NCI-H1048 (cell line): Measurements from ENCODE around the gene KLHL12.
"Not testable (repeated sequence)": the region's sequence is repeated elsewhere in the genome, so short reads cannot be mapped to it uniquely, and the experiment has no call there.

ENCODE experiments used
- DNase-seq: peaks from one replicate; lab custom pipeline; 2025; lab: John Stamatoyannopoulos, UW

KLHL12 gene

GRCh38 chr1:202951437-202951836 is 24.4 kb upstream of the KLHL12 start:
- DNase-seq = no peak

- DNase-seq = no peak
Measured at GRCh38 chr1:202945483-202945882, 18.4 kb upstream of the KLHL12 start.

GRCh38 chr1:202944438-202944921 is 17.4 kb upstream of the KLHL12 start:
- no peak for DNase-seq

- DNase-seq = no peak
Measured at GRCh38 chr1:202942426-202942825, 15.4 kb upstream of the KLHL12 start.

GRCh38 chr1:202941372-202941771 is 14.3 kb upstream of the KLHL12 start:
- DNase-seq = no peak

- DNase-seq = no peak
Measured at GRCh38 chr1:202940561-202940960, 13.5 kb upstream of the KLHL12 start.

GRCh38 chr1:202938287-202938925 is 11.4 kb upstream of the KLHL12 start:
- no peak for DNase-seq

- not testable (repeated sequence) for DNase-seq
Measured at GRCh38 chr1:202936409-202936808, 9.4 kb upstream of the KLHL12 start.

GRCh38 chr1:202935844-202936243 is 8.8 kb upstream of the KLHL12 start:
- DNase-seq = no peak

GRCh38 chr1:202934755-202935154 is 7.7 kb upstream of the KLHL12 start:
- DNase-seq = no peak

- DNase-seq = no peak
Measured at GRCh38 chr1:202932476-202932875, 5.4 kb upstream of the KLHL12 start.

- DNase-seq = no peak
Measured at GRCh38 chr1:202923533-202923932, 3.5 kb downstream of the KLHL12 start.

GRCh38 chr1:202919615-202920014 is 7.4 kb downstream of the KLHL12 start:
- DNase-seq = no peak

GRCh38 chr1:202915146-202915545 is 11.9 kb downstream of the KLHL12 start:
- DNase-seq = no peak

- DNase-seq = not testable (repeated sequence)
Measured at GRCh38 chr1:202912476-202912875, 14.6 kb downstream of the KLHL12 start.

- DNase-seq = no peak
Measured at GRCh38 chr1:202909494-202909893, 17.5 kb downstream of the KLHL12 start.

GRCh38 chr1:202908998-202909397 is 18.0 kb downstream of the KLHL12 start:
- DNase-seq = no peak

GRCh38 chr1:202905331-202905730 is 21.7 kb downstream of the KLHL12 start:
- DNase-seq = no peak

- DNase-seq = not testable (repeated sequence)
Measured at GRCh38 chr1:202903808-202904207, 23.2 kb downstream of the KLHL12 start.

GRCh38 chr1:202901555-202901954 is 25.5 kb downstream of the KLHL12 start:
- no peak for DNase-seq

GRCh38 chr1:202892501-202892900 is 34.5 kb downstream of the KLHL12 start:
- no peak for DNase-seq

GRCh38 chr1:202890392-202890791 is 36.6 kb downstream of the KLHL12 start:
- no peak for DNase-seq

GRCh38 chr1:202888531-202889360 is 38.3 kb downstream of the KLHL12 start, which contains the start of gene RABIF:
Gene RABIF, minus strand, starts transcription at chr1:202889149. Its CDS starts 51 bp downstream, at chr1:202889098.
- DNase-seq = peak; percentile 100
